Neuronal stem cell (in vitro differentiated cells): ENCODE data around the gene CCT5. TPM values are rescaled to one million over a fixed set of nuclear protein-coding genes. Genes with fewer than 3 reads are reported as not detected.

Experiments
- small RNA-seq: library from polyadenylated mRNA; stranded (forward); fragments of <200 nt; extraction: miRNeasy Mini kit (QIAGEN cat#:217004); gene quantifications from one replicate; pipeline ENCODE3, GENCODE V24; 2013; ENCODE audit not compliant: insufficient read depth

The CCT5 gene

Small RNA genes within 50 kb of the gene (small RNA-seq; reads per million reads assigned to genes)
- gene RF00019 = not detected
